Right forelimb (tissue), 1 donor: Measurements from ENCODE around the gene KCTD16.

Experiments used
- DNase-seq: peaks from one replicate; pipeline ENCODE4 v3.0.0-alpha.2; 2018

KCTD16 gene

DNA sequence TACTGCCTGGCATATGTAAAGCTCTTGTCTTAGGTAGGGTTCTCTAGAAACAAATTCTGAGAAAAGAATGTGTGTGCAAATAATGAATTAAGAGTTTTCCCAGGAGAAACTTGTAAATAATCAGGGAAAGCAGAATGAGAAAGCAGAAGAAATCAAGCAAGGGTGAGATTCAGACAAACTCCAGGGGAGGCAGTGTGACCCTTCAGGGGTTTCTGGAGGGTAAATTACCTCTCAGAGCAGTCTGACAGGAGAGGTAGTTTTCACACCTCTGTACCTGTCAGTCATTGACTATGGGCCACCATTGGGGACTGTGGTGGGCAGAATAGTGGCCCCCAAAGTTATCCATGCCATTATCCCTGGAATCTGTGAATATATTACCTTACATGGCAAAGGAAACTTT lies 124.6 kb downstream of the KCTD16 start:
- DNase-seq: no peak

DNA sequence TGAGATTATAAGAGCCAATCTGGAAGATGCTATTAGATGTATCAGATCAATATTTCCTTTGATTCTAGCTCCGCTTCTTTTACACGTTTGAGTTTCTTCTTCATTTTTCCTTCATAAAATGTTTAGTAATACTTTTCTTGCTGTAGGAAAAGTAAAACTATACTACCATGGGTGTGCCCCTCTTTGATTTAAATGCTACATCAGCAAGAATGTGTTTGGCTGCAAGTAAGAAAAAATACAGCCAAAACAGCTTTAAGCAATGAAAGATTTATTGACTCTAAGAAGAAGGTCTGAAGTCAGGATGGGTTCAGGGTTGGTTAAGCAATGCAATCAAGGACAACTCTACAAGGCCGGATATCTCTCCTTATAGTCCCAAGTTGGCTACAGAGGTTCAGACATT lies 126.4 kb downstream of the KCTD16 start:
- no peak for DNase-seq

DNA sequence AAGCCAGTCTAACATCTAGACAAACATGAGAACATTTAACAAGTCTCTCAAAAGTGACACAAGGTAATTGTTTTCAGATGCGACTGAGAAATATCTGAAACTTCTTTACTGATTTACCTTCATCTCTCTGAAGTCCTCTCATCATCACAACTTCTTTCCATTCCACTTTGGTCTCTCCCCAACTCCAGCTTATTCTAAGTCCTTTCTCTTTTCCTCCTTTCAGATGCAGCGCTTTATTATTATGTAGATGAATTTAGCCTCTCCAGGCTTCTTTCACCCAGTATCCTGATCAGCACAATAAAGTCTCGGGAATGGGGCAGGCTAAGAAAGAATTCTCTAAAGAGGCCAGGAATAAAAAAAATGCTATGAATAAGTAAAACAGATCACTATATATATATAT lies 128.0 kb downstream of the KCTD16 start:
- no peak for DNase-seq

DNA sequence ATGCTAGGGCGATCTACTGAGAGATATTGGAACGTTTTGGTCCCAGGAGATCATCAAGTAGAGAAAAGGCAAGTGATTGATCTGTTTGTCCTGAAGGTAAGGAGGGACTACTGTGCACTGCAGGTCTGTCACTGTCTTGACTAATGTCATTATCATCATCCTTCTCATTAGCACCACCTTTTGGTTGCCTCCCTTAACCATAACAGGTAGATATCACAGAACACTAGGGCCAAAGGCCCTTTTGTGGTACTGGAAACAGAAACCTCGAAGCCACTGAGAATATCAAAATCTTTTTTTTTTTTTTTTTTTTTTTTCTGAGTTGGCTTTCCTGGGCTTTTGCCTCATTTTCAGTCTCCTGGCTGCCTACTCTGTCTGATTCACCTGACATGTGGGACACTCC lies 134.0 kb downstream of the KCTD16 start:
- no peak for DNase-seq

DNA sequence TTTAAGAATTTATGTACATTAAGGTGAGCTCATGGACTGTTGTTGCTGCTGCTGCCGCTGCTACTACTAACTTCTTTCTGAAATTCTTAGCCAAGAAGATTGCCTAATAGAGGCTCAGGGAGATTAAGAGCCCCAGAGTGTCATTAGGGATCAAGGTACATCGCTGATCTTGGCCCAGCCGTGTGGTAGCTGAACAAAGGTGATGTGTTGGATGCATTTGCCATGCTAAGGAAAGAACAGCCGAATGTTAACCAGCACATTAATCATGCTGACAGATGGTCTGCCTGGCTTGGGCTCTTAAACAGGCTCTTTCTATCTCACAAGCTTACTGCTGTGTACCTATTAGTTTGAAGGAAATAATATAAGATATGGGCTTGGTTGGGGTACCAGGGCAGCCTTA lies 137.1 kb downstream of the KCTD16 start:
- DNase-seq: no peak

DNA sequence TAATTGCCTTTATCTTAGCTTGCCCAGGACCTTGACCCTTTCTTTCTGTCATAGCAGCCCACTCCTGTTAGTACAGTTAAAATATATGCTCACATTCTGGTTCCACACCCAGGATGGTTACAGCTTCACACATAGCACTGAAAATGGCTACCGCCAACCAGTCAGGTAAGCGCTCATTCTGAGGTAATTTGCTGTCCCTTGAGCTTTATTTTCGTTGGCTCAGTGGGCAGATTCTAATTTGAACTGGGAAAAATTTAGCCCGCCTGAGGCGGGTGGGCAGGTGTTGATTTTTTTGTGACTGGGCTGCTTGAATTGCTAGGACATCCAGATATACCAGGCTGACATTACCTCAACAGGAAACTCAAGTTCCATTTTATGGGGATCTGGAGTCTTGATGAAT lies 137.5 kb downstream of the KCTD16 start:
- DNase-seq: no peak

DNA sequence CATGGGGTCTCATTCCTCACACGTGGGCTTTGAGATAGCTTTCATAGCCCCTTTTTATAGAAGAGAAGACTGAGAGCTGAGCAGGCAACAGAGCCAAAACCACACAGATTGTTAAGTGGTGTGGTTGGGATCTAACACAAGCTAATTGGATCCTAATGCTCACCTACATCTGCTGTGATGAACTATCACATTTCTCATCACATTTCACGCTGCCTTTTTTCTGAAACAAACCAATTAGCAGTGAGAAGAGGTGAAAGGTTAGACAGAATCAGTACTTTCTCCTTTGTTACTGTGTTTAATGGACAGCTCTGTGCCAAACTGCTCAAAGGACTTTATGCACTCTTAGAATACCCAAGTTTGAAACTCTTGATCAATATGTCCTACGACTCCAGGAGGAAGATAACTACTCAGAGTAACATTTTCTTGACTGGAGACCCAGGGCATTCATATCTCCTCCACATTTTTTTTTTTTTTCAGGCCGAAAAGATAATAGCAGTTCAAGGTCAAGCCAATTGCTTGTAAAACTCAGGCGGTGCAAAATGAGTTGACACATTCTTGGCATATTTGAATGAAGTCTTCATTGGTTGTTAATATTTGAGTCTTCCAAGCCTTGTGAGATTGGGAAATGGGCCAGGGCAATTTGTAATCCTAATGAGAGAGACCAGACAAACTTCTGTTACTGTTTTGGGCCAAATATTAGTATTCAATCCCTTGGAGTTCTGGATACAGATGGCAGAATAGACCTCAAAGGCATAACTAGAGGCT lies 138.4 kb downstream of the KCTD16 start:
- DNase-seq: no peak

DNA sequence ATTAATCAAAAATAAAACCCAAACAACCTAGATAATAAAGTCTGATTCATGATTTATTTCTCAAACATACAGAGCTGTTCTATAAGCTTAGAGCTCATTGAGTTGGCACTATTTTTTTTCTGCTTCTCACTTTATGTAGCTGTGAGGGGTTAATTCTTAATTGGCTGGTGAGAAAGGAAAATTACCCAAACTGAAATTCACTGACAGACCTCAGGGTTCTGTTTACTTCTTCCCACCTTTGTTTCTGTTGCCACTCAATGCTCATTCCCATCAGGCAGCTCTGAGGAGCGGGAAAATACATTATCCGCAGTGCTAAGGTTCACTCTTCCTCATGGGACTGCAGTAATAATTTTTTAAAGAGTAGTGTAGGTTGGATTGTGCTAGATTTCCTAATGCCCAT lies 139.9 kb downstream of the KCTD16 start:
- no peak for DNase-seq

DNA sequence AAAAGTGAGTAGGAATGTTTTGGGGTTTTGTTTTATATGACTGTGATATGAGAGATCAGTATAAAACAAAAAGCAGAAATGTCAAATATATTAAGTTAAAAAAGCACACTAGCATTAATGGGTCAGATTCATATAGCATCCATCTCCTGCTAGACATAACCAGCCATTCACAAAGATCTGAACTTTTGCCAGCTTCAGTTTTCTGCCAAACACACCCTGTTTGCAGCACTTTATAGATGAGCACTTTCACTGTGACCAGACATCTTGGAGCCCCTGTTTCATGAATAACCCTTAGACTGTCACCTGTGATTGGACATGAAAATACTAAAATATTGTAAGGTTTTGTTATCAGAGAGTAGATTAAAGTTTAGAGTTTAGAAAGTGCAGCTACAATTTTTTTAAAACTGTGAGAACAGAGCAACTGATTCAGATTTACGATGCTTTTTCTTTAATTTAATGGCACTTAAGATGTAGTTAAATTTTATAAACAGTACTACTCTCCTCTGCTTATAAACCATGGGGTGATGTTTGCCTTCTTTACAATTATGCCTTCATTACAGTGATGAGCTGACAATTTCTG lies 142.6 kb downstream of the KCTD16 start:
- DNase-seq: no peak

DNA sequence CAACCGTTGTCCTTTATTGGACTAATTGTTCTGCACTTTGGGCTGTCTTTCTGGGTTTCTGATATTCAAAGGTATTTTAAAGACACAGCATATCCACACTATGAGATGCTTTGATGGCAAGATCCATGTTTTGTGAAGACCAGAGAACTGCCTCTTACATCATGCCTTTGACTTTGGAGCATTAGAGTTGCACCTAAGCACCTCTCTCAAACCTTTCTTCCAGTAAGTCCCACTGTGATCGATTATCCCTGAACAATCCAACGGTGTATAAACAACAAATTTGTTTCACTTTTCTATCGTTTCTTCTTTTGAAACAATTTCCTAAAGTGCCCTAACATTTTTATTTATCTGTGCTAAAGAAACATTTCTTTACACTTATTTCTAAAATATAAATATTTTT lies 144.4 kb downstream of the KCTD16 start:
- no peak for DNase-seq

DNA sequence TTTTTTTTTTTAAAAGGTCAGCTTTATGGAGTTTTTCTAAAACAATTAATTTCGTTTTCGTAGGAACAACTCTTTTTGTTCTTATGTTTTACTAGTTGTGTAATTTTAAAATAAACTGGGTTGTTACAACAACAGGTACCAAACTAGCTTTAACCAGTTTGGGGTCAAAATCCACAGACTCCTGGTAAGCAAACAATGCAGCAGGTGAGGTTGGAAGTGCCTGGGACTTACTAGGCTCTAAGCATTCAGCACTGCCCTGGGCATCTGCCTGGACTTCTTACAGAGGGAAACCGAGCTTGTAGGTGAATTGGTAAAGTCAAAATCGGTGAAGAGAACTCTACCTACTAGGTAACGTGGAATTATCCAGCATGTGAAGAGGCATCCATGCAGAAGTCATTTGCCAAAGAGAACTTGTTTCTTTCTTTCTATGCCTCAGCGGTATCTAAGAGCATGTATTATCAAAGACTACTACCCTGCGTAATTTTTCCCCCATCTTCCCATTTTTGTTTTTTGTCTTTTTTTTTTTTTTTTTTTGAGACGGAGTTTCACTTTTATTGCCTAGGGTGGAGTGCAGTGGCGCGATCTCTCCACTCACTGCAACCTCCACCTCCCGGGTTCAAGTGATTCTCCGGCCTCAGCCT lies 145.4 kb downstream of the KCTD16 start:
- no peak for DNase-seq

DNA sequence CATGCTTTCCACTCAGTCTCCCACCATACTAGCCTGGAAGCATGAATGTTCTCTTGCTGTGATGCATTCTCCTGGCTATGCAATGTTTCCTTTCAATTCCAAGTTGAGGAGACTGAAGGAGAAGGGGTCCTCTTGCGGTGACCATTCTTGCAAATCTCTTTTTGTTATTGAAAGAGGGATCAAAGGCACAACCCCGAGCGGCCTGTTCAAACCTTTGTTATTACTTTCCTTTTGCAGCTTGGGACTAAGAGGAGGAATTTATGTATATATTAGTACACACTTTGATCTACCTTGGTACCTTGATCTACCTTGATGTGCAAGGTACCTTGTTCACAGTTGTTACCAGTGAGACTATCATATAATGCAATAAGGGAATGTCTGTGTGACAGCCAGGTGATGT lies 147.3 kb downstream of the KCTD16 start:
- no peak for DNase-seq

DNA sequence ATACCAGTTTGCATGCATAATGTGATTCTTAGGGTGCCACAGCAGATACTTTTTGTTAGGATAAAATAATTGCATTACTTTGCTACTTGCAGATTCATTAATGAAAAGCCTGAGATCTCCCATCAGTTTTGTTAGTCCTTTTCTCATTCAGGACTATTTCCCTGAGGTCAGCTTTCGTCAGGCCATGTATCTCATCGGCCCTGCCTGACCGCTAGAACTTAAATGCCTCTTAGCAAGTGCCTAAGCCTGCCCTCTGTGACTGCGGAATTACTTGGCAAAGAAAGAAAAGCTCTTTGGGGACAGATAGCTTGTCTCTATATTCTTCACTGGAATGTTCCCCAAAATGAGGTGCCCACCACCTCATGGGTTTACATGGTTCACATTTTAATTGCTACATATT lies 147.8 kb downstream of the KCTD16 start:
- DNase-seq: no peak

DNA sequence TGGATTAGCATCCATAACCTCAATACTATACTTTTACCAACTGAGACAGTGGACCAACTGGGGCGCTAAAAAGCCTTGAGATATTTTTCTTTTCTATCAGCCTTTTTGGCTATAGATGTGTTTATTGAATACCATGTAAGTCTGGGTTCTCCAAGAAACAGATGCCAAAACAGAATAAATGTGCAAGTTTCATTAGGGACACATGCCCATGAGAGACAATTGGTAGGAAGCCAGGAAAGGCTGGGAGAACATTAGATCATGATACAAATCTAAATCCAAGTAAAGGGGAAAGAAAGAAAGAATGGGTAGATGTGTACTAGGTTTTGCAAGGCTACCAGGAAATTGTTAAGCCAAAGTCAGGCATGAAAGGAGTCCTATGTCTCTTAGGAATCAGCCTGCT lies 152.5 kb downstream of the KCTD16 start:
- DNase-seq: no peak

DNA sequence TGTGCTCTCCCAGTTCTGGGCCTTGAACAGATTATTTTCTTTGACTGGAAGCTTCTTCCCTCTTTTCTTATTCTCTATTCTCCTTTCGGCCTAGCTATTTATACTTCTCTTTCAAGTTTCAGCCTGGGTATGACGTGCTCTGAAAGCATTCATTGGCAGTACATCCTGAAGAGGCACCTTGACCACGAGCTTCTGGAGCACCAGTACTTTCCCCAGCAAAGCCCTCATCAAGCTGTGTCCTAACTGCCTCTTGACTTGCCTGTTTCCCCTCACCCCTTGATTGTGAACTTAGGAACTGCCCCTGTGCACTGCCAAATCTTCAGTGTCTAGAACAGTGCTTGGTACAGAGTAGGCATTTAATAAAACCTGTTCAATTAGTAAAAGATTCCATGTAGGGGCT lies 154.9 kb downstream of the KCTD16 start:
- no peak for DNase-seq

DNA sequence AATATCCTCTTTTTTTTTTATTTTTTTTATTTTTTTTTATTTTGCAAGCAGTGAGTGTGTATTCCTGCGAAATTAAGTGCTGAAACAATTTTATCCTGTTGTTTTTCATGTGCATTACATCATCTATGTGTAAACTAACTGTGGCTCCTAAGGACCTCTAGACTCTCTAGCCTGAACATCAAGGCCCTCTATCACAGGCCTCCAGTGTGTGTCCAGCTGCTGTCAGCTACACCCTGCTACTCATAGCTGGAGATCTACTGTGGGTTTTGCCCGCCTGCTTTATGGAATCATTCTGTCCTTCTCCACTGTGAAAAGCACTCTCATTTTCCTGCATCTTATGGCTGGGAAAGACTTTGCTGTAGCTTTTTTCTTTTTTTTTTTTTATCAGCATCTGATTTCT lies 157.8 kb downstream of the KCTD16 start:
- no peak for DNase-seq

DNA sequence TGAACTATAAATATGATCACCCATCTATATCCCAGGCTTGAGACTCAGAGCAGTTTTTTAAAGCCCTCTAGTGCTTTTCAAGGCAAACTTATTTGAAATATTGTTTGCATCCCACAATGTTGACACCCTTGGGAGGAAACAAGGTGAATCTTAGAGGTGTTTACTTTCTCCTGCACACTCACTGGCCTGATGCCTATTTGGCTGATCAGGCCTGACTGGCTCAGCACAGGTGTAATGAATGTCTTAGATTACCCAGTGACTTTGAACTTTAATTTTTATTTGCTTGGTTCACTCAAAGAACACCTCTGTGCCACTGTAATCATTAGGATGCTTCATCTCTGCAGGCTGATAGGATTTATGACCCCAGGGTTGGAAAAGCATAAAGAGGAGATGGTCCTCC lies 158.3 kb downstream of the KCTD16 start:
- no peak for DNase-seq

DNA sequence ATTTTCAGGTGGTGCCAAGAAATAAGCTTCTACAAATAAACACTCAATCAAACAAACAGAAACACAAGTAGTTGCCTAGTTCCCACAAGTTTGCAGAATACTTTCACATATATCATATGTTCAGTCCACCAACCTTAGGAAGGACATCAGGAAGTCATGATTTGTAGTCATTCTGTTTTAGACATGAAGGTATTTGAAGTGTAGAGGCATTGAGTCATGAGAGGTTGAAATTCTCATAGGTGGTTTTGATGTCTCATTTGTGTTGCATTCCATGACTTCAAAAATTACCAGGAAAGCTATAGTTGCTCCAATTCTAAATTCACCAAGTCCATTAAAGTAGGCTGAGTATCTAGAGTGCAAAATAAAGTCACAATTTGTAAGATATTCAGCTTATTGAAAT lies 159.0 kb downstream of the KCTD16 start:
- no peak for DNase-seq

DNA sequence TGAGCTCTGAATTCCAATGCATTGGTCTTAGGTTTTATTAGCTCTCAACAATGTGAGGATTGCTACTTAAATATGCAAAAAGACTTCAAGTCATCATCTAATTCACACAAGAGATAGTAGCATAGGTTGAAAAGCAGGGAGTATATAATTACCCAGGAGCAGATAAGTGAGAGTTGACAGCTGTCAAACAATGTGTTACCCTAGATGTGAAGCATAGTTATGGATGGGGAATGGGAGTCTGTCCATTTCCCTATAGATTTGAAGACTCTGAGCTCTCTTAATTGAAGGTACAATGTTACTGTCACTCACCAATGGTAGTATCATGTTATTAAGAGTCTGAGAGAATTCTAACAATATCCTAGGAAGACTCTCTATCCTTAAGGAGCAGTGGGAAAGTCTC lies 160.7 kb downstream of the KCTD16 start:
- DNase-seq: no peak

DNA sequence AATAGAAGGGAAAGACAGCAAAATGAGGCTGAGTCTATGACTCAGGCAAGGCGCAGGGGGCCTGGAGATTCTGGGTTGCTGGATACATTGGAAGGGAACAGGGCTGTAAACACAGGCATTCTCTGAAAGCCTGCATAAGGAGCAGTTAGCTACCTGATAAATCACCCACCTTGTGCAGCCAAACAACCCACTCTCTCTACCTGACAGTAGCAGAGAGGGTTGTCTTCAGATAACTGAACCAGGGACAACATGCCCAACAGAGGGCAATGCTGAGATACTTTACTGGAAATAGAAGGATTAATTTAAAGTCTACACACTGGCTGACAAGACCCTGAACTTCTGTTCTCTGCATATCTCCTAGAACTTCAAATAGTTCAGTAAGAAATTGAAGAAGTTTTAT lies 161.6 kb downstream of the KCTD16 start:
- no peak for DNase-seq

DNA sequence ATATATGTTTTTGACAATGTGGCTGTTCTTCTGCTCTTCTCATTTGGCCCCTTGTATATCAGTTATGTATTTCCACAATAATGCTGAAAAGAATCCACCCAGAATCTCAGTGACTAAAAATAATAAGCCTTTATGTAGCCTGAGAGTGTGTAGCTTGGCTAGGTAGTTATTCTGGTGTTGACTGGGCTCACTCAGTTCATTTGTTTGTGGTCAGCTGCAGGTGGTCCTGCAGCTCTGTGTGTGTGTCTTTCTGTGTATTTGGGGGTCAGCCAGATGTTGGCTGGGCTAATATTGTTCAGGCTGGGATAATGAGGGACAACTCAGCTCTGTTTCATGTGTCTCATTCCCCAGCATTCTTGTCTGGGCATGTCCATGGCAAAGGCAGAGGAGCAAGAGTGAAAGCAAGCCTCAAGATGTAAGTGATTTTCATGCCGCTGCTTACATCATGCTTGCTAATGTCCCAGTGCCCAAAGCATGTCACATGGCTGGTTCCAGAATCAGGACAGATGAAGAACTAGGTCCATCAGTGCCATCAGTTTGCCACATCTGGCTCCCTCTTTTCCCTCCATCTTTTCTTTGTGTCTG lies 162.8 kb downstream of the KCTD16 start:
- DNase-seq: no peak

DNA sequence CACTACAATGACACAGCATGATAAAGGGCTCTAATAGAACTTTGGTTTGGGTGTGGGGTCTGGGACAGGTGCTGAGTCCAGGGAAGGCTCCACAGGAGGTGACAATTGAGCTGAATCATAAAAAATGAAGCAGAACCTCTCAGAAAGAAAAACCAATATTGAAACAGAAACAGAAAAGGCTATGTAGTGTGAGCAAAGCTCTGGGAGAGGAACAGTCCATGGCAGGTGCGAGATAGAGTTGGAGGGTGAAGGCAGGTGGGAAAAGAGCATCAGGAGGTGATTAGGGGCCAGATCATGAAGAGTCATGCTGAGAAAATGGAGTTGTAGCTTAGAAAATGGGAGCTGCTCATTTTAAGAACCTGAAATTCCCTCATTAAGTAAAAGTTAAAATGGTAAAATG lies 164.9 kb downstream of the KCTD16 start:
- DNase-seq: no peak

DNA sequence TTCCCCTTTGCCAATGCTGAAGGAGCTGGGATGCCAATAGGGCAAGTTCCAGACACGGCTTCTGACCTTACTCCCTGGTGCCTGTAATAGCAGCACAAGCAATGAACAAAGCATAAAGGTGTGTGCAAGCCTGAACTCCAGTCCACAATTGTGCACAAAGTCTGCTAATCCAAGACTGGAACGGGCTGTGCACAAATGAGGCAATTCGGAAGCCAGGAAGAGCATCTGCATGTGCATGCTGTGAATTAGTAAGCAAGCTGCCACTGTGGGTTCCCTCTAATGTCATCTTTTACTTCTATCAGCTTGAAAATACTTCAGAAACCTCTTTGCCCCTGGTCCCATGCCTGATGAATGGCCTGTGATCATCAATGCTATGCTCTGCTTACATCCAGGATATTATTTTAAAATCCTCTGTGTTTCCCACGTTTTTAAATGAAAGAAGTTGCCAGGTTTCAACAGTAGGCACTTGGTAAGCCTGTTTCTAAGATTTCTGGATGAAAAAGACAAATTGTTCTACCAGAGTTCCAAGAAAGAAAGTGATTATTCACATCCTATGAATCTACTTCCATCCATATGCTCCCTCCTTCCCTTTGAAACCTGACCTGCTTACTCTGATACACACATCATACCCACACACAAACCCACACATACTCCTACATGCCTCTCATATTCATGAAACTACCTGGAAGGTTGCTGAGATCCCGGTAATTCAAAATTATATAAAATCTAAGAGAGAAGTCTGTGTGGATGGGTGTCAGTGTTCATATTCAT lies 165.7 kb downstream of the KCTD16 start:
- DNase-seq: no peak
